ENCODE data around the gene RMI2.

RMI2 gene

DNA sequence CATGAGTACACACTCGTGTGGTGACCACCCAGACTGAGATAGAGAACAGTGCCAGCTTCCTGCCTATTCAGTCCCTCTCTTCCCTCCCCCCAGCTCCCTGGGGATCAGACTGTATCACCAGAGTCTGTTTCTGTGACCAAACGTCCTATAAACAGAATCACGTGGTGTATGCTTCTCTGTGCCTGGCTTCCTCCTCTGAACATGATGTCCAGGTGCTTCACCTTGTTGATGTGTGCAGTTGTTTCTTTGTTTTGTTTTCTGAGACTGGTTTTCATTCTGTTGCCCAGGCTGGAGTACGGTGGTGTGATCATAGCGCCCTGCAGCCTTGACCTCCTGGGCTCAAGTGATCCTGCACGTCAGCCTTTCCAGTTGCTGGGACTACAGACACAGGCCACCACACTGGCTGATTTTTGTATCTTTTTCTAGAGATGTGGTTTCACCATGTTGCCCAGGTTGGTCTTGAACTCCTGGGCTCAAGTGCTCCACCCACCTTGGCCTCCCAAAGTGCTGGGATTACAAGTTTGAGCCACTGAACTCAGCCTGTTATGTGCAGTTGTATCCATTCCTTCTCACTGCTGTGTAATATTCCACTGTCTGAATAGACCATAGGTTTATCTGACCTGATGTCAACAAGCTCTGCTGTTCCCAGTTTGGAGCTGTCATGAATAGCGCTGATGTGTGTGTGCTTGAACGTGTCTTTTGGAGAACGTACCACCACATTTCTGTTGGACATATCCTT, 35.2 kb upstream of the RMI2 start:
- no peak for DNase-seq (ENCODE audit: low read depth in 2 of 2)

DNA sequence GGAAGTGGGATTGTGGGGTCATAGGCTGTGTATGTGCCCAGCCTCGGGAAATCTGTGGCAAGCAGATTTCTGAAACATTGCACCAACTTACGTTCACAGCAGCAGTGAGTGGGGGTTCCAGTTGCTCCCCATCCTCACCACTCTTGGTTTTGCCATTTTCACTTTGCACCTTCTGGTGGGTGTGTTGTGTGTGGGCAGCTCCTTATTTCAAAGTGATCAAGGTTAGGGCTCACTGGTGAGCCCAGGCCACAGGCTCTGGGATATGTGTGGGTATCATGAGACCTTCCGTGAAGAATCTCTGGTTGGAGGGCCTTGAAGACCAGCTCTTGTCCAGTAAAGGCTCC, 34.7 kb upstream of the RMI2 start:
- DNase-seq (ENCODE audit: low read depth in 2 of 2): no peak

DNA sequence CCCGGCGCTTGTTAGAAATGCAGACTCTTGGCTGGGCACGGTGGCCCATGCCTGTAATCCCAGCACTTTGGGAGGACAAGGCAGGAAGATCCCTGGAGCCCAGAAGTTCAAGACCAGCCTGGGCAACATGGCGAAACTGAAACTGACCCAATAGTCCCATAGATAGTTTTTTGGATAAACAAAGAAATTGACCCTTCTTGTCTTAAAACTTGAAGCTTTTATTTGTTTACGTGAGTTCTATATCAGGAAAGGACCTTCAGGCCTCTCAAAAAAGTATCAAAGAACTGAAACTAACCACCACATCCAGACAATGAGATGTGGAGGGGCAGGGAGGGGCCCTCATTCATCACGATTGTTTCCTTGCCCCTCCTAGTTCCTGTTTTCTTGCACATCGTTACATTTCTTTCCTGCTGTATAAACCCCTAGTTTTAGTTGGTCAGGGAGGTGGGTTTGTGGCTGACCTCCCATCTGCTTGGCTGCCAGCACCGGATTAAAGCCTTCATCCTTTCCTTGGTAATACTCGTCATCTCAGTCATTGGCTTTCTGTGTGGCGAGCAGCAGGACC, 34.2 kb upstream of the RMI2 start:
- DNase-seq (ENCODE audit: low read depth in 2 of 2): no peak

- peak; percentile 47 to 49 for DNase-seq (ENCODE audit: low read depth in 2 of 2)
Measured at GRCh38 chr16:11312718-11313492, 32.4 kb upstream of the RMI2 start.

DNA sequence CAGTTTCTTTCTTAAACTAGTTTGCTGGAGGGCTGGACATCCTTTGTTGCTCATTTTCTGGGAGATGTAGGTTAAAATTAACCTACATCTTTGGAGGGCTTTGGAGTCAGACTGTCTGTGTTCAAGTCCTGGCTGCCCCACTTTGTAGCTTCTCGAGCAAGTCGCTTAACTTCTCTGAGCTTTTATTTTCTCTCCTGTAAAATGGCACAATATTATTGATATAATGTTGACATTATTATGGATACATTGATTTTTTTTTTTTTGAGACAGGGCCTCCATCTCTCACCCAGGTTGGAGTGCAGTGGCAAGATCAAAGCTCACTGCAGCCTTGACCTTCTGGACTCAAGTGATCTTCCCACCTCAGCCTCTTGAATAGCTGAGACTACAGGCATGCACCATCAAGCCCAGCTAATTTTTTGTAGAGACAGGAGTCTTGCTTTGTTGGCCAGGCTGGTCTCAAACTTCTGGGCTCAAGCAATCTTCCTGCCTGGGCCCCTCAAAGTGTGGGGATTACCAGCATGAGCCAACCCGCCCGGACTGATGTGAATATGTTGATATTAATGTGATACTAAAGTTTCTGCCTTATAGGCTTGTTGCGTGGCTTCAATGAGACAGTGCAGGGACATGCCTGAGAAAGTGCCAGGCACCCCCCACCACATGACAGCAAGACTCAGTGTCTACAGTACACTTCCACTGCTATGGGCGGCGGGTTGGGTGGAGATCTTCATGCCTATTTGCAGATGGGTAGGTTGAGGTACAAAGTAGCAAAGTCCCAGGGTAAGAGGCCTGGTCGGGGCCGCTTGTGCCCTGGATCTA, 31.6 kb upstream of the RMI2 start:
- DNase-seq (ENCODE audit: low read depth in 2 of 2): no peak

DNA sequence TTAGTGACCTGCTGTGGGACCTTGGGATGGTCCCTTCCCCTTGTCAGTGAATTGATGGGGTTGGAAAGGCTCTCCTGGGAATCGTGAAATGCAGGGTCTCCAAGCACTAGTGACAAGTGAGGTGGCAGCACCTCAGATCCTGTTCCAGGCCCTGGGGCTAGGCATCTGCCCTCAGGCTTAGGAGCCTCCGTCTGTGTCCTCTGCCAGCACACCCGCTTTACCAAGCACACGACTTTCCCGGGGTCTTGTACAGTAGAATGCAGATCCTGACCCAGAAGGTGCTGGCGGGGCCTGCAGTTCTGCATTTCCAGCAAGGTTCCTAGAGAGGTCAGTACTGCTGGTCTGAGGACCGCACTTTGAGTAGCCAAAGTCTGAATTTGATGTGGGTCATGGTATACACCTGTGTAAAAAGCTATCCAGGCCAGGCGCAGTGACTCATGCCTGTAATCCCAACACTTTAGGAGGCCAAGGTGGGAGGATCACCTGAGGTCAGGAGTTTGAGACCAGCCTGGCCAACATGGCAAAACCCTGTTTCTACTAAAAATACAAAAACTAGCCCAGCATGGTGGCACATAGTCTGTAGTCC, 30.9 kb upstream of the RMI2 start:
- no peak for DNase-seq (ENCODE audit: low read depth in 2 of 2)

DNA sequence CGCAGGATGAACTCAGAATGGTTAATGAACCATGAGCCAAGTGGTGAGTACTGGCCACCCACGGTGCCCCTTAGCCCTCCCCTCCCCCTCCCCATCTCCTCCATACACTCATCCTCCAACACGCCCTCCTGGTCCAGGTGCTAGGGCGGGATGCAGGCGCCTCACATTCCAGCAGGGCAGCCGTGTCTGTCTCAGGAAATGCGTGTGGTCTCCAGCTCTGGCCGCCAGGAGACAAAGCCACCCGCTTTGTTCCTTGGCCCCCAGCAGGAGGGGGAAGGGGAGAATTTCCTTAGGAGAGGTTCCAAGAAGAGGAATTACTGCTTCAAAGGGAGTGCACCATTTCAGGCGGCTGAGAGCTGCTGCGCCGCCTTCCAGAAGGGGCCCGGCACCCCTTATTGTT, 29.7 kb upstream of the RMI2 start:
- DNase-seq (ENCODE audit: low read depth in 2 of 2): peak; percentile 41 to 47

- DNase-seq (ENCODE audit: low read depth in 2 of 2): no peak
Measured at GRCh38 chr16:11316331-11317015, 28.8 kb upstream of the RMI2 start.

- no peak for DNase-seq (ENCODE audit: low read depth in 2 of 2)
Measured at GRCh38 chr16:11318817-11319216, 26.4 kb upstream of the RMI2 start.

GRCh38 chr16:11319529-11320146, 25.6 kb upstream of the RMI2 start:
- DNase-seq (ENCODE audit: low read depth in 2 of 2): no peak

DNA sequence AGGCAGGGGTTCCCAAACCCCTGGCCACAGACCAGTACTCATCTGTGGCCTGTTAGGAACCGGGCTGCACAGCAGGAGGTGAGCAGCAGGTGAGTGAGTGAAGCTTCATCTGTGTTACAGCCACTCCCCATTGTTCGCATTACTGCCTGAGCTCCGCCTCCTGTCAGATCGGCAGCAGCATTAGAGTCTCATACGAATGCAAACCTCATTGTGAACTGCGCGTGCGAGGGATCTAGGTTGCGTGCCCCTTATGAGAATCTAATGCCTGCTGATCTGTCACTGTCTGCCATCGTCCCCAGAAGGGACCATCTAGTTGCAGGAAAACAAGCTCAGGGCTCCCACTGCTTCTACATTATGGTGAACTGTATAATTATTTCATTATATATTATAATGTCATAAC, 25.1 kb upstream of the RMI2 start:
- no peak for DNase-seq (ENCODE audit: low read depth in 2 of 2)

GRCh38 chr16:11321662-11322061, 23.6 kb upstream of the RMI2 start:
- DNase-seq (ENCODE audit: low read depth in 2 of 2): no peak

- DNase-seq (ENCODE audit: low read depth in 2 of 2): no peak
Measured at GRCh38 chr16:11322823-11323222, 22.4 kb upstream of the RMI2 start.

GRCh38 chr16:11323551-11324336, 21.5 kb upstream of the RMI2 start:
- DNase-seq (ENCODE audit: low read depth in 2 of 2): no peak

DNA sequence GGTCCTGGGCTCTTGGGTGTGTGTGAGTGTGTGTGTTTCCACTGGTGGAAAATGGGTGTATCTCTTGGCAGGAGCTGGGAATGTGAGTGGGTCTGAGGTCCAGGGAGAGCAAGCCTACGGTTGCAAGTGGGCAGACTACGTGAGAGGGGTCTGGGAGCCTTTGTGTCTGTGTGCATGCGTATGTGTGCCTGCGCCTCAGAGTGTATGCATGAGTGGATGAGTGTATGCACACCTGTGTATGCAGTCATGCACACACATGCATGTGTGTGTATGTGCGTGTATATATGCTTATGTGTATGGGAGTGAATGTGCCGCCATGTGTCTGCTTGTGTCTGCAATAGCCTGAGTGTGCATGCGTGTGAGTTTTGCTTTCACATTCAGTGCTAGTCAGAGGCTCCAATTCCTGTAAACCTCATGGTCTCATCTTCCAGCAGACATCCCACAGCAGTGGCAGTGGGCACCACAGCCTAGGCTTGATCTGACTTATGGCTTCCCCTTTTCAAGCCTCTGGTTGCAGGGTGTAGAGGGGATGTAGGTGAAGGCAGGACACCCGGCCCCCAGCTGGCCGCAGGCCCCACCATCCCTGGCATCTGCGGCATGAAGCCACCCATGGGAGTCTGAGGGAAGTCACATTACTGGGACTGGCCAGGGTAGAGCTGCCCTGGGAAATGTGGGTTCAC, 19.7 kb upstream of the RMI2 start:
- no peak for DNase-seq (ENCODE audit: low read depth in 2 of 2)

- no peak for DNase-seq (ENCODE audit: low read depth in 2 of 2)
Measured at GRCh38 chr16:11326084-11326736, 19.0 kb upstream of the RMI2 start.

GRCh38 chr16:11326737-11327276, 18.5 kb upstream of the RMI2 start:
- DNase-seq (ENCODE audit: low read depth in 2 of 2): no peak

DNA sequence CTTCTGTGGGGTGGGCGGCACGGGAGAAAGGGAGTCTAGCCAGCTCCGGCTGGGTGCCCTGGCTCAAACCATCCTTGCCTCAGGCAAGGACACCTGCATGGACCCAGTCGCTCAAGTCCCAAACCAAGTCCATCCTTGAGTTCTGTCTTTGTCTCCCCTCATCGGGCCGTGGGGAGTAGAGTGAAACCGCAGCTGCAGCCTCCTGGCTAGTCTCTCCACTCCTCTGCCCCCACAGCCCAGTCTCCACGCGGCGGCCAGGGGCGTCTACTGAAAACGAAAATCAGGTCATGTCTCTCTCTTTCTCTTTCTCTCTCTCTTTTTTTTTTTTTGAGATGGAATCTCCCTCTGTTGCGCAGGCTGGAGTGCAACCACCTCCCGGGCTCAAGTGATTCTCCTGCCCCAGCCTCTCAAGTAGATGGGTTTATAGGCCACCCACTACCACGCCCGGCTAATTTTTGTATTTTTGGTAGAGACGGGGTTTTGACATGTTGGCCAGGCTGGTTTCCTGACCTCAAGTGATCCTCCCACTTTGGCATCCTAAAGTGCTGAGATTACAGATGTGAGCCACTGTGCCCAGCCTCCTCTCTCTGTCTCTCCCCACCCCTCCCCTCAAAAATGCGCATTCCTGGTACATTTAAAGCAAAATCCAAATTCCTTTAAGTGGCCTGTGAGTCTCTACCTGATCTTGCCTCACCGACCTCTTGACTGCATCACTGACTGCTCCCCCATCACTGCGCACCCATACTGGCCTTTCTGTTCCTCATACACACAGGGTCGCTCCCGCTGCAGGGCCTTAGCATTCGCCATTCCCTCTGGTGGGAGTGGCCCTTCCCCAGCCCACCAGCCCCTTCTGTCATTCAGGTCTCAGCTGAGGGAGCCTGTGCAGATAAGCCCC, 17.7 kb upstream of the RMI2 start:
- no peak for DNase-seq (ENCODE audit: low read depth in 2 of 2)

All from fibroblast of skin of left quadriceps (primary cell).